ENCODE results near the gene CYP46A1. TPM values are rescaled to one million over a fixed set of nuclear protein-coding genes. Genes with fewer than 3 reads are reported as not detected.

The CYP46A1 gene
- total and polyA plus RNA-seq, 10 donors = 0.11 to 0.85 (median 0.32) TPM

- no peak for DNase-seq
- H3K27me3 ChIP-seq (replicated peaks in 1 of 7) = peaks cover 0 to 44% (median 20%) of the 10 kb centered on the region in 7 donors
- 83 to 93% (median 87%) methylated on average over 5 to 10 of the region's 10 CpGs for WGBS, 5 donors
- H3K9me3 ChIP-seq = no peaks in the 10 kb centered on the region
- intact Hi-C loops (cut with DNase I; ENCODE audit: low total_unique reads) = no loop called here
- H3K4me1 ChIP-seq = peaks cover 0 to 10% (median 2%) of the 10 kb centered on the region in 6 donors
- H3K27ac ChIP-seq = no peak overlapping the region
- H3K36me3 ChIP-seq = no peaks in the 10 kb centered on the region
- H3K4me3 ChIP-seq = no peak overlapping the region
- TF ChIP-seq POLR2A (IDR thresholded peaks at IDR 0.05) = no peak
- no peak for TF ChIP-seq CTCF (IDR thresholded peaks at IDR 0.05 in 8 of 11, conservative IDR thresholded peaks at IDR 0.05 in 3 of 11)
- TF ChIP-seq POLR2AphosphoS5 (IDR thresholded peaks at IDR 0.05) = no peak
Observed at GRCh38 chr14:99662846-99663245, 21.3 kb upstream of the CYP46A1 start.

GRCh38 chr14:99663386-99664057 lies 20.6 kb upstream of the CYP46A1 start:
- DNase-seq = no peak
- TF ChIP-seq POLR2AphosphoS5 (IDR thresholded peaks at IDR 0.05) (no peak), CTCF (IDR thresholded peaks at IDR 0.05 in 8 of 11, conservative IDR thresholded peaks at IDR 0.05 in 3 of 11) (no peak), POLR2A (IDR thresholded peaks at IDR 0.05) (no peak)
- peaks cover 0 to 38% (median 20%) of the 10 kb centered on the region in 7 donors for H3K27me3 ChIP-seq (replicated peaks in 1 of 7)
- H3K4me1 ChIP-seq = peaks cover 0 to 10% (median 2%) of the 10 kb centered on the region in 6 donors
- H3K27ac ChIP-seq = no peak overlapping the region
- intact Hi-C loops (cut with DNase I; ENCODE audit: low total_unique reads) = no loop called here
- 72 to 85% (median 81%) methylated on average over 12 of the region's 12 CpGs for WGBS, 5 donors
- H3K4me3 ChIP-seq = no peak overlapping the region
- H3K36me3 ChIP-seq = no peaks in the 10 kb centered on the region
- H3K9me3 ChIP-seq = no peaks in the 10 kb centered on the region

- Histone ChIP-seq H3K27me3 (replicated peaks in 1 of 7) (peaks cover 0 to 31% (median 18%) of the 10 kb centered on the region in 7 donors), H3K4me3 (no peak overlapping the region), H3K27ac (no peak overlapping the region), H3K4me1 (peaks cover 0 to 8% (median under 1%) of the 10 kb centered on the region in 6 donors), H3K9me3 (no peaks in the 10 kb centered on the region), H3K36me3 (no peaks in the 10 kb centered on the region)
- intact Hi-C loops (cut with DNase I; ENCODE audit: low total_unique reads) = no loop called here
- no peak for TF ChIP-seq POLR2AphosphoS5 (IDR thresholded peaks at IDR 0.05)
- TF ChIP-seq CTCF (IDR thresholded peaks at IDR 0.05 in 8 of 11, conservative IDR thresholded peaks at IDR 0.05 in 3 of 11) = no peak
- TF ChIP-seq POLR2A (IDR thresholded peaks at IDR 0.05) = no peak
- no peak for DNase-seq
- 39 to 70% (median 49%) methylated on average over 5 to 8 of the region's 8 CpGs for WGBS, 5 donors
Observed at GRCh38 chr14:99664058-99664936, 19.8 kb upstream of the CYP46A1 start.

- no peak for DNase-seq
- intact Hi-C loops (cut with DNase I; ENCODE audit: low total_unique reads) = no loop called here
- H3K36me3 ChIP-seq = no peaks in the 10 kb centered on the region
- H3K9me3 ChIP-seq = no peaks in the 10 kb centered on the region
- WGBS, 5 donors = 64 to 73% (median 69%) methylated on average over 12 of the region's 12 CpGs
- TF ChIP-seq CTCF (IDR thresholded peaks at IDR 0.05 in 8 of 11, conservative IDR thresholded peaks at IDR 0.05 in 3 of 11) (no peak), POLR2A (IDR thresholded peaks at IDR 0.05) (no peak), POLR2AphosphoS5 (IDR thresholded peaks at IDR 0.05) (no peak)
- H3K27ac ChIP-seq = no peak overlapping the region
- peaks cover 0 to 2% (median 0%) of the 10 kb centered on the region in 6 donors for H3K4me1 ChIP-seq
- H3K27me3 ChIP-seq (replicated peaks in 1 of 7) = peaks cover 0 to 25% (median 12%) of the 10 kb centered on the region in 7 donors
- no peak overlapping the region for H3K4me3 ChIP-seq
Observed at GRCh38 chr14:99664937-99665273, 19.2 kb upstream of the CYP46A1 start.
